HEK293T (cell line): ENCODE measurements around the gene ANP32D.
"Not testable (repeated sequence)": the region's sequence is repeated elsewhere in the genome, so short reads cannot be mapped to it uniquely, and the experiment has no call there.

Experiments
- CTBP1 ChIP-seq: fragments of 450-650 bp; IDR thresholded peaks from 2 replicates; pipeline ENCODE4 v1.6.1; 2016; ENCODE audit warnings: borderline replicate concordance
- FOXK2 ChIP-seq: fragments of 450-650 bp; IDR thresholded peaks from 2 replicates; pipeline ENCODE4 v1.6.1; 2016; ENCODE audit warnings: mild to moderate bottlenecking

DNA sequence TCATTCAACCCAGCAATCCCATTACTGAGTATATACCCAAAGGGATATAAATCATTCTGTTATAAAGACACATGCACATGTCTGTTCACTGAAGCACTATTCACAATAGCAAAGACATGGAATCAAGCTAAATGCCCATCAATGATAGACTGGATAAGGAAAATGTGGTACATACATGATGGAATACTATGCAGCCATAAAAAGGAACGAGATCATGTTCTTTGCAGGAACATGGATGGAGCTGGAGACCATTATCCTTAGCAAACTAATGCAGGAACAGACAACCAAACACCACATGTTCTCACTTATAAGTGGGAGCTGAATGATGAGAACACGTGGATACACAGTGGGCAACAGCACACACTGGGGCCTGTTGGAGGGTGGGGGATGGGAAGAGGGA, 19.4 kb upstream of the ANP32D start:
- TF ChIP-seq FOXK2, CTBP1: not testable (repeated sequence)
